DMS53 treated with DMSO at 0.1 percent for 48 hours (cell line): ENCODE measurements around the gene NPAS3.

Source experiments
- DNase-seq: peaks from one replicate; lab custom pipeline; 2025; ENCODE audit not compliant: unreplicated experiment; lab: John Stamatoyannopoulos, UW

Gene NPAS3

DNA sequence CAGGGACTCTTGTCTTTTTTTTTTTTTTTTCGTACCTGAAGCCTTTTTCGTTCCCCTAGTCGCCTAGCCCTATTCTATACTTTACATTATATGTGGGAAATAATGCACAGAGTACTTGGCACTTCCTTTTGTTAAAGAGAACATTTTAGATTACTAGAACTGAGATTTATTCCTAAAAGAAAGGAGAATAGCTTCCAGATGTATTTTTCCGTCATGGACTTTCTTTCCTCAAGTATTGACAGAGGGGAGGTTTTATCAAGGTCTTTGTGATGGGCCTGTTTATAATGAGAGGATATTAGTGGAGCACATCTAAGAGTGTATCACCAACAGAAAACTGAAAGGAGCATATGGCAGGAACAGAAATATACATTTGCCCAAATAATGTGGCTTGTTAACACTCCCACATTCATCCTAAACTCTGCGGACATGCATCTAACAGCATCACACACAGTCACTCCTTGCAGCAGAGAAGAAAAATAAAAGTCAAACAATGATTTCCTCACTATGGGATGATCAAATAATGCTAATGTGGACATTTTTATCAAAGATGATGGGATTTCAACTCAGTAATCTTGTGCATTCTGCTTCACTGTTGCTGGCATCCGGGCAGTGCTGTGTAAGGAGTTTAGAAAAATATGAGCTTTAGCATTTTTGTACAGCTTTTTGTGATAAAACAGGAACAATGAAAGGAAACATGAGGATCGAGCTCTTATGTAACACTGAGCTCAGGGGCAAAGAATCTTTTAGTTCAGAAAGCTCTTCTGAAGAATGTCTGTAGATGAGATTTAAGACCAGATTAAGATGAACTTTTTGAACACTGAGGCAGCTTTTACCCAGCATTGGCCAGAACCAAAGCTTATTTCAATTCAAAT, 829.1 kb downstream of the NPAS3 start:
- no peak for DNase-seq

DNA sequence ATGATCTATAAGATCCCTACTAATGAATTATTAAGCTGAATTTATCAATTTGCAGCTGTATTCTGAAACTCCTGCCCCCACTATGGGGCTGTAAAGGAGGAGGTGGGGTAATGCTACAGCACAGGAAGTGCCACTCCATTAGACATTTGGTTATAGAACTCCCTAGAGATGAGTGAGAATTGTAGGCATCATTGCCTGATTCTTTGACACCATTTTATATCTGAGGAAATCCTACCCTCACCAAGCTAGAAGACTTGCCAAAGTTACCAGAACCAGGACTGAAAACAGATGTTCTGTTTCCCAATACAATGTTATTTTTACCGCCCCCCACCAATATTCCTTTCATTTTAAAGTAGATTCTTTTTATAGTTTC, 829.8 kb downstream of the NPAS3 start:
- no peak for DNase-seq

DNA sequence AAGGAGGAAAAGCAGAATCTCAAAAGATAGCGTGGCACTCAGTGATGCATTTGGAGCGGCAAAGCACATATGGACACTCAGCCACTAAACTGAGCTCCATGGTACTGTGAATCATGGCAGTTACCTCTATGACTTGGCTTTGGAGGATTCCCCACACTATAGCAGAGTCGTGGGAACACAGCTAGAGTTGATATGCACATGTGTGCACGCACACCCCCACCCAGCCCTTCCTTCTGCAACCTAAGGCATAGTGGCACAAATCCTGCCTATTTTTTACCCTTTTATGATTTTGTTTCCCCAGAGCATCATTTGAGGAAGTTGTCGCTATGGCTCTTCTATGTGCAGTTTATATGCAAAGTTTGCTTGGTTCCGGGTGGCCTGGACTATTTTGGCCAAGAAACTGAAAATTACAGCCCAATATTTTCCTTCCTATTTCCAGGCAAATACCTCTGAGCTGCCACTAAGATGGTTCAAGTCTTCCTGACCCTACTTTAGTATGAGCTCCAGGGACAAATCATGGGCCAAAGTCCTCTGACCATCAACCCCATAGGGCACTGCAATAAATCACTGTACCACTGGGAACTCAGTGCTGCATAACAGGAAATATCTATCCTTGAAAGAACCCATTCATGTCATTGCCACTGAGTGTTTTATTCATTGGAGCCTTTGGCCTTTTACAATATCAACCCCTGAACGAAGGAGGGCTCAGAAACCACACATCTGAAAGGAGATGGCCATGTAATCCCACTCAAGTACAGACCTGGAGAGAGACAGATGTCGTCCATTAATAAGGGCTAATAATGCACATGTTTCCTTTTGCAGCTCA, 834.7 kb downstream of the NPAS3 start:
- no peak for DNase-seq

DNA sequence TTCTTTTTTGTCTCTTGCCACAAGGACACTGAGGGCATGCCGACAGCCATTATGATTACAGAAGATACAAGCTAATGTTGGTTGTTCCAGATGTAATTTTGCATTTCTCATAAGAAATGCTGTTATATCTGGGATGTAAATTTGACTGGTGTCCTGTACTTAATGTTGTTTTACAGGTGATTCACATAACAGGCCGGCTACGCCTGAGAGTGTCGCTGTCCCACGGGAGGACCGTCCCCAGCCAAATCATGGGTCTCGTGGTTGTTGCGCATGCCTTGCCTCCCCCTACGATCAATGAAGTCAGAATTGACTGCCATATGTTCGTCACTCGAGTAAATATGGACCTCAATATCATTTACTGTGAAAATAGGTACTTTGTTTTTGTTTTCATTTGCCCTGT, 835.5 kb downstream of the NPAS3 start:
- no peak for DNase-seq

DNA sequence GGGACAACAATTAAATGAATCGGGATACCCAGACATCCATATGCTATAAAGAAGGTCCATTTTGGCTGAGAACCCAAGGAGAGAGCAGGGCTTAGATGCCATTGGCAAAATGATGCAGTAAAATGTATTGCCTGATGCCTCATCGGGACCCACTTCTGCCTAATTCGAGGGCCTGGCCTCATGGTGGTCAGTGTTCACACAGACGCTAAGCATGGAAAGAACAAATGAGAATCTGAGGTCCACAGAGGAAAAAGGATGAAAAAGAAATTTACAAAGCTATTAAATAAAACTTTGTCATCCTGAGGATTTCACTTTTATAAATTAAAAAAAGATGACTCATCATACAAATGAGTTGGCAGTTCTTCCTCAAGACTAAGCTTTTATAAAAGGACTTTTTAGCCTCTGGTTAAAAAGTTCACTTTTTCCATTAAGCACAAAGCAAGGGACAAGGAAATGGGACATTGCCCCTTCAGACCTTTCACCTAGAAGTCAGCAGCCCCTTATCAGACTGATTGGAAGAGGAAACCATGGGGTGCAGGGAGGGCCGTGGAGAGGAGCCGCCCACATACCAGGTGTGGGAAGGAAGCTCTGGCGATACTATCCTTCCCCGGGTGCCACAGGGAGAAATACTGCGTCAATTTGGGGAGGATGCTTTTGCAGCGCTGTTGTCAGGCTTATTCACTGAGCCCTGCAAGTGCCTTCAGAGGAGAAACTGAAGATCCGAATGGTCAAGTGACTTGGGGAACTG, 836.2 kb downstream of the NPAS3 start:
- no peak for DNase-seq

DNA sequence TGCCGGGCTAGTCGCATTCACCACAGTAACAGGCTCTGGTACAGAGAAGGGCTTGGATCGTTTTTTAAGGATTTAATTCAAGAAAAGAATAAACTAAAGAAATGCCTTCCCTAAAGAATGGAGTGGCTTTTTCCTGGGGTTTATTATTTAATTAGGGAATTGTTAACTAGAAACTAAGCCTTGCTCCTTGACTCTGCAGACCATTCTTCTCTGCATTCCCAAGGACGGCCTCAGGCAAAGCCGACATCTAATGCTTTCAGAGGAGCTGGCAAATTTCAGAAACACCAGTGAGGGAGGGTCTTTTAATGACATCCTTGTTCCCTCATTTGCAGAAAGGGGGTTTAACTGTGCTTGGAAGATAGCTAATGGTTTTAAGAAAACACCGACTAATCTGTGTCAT, 838.2 kb downstream of the NPAS3 start:
- DNase-seq, result no peak

DNA sequence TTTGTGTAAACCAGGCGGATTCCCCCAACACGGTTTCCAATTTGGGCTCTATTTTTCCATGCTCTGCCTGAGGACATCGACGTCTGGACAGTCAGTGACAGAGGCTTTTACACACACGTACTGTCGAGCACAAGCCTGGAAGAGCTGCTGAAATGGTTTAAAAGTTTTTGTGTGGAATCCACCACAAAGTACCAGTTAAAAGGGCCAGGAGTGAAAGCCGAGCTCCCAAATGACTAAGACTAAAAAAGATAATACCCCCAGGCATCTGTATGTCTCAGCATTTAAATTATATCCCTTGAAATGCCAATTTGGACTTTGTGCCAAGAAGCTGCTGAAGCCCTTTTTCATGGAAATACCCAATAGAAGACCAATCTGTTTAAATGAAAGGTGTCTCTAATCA, 839.0 kb downstream of the NPAS3 start:
- DNase-seq, result no peak

DNA sequence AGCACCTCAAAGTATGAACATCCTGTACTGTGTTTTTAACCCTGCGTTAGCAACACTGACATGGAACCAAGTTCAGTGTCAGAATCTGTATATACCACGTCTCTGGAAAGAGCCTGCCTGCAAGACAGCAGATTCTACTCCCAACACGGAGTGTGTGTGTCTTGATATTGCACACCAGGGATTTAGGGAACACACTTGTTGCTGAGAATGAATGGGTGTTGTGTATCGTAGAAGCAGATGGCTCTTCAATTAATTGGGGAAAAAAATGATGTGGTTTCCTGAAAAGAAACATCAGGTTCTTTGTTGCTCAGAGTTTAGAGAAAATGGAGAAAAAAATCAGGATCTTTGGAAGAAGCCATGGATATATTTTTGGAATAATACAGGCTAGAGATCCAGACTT, 841.4 kb downstream of the NPAS3 start:
- no peak for DNase-seq

DNA sequence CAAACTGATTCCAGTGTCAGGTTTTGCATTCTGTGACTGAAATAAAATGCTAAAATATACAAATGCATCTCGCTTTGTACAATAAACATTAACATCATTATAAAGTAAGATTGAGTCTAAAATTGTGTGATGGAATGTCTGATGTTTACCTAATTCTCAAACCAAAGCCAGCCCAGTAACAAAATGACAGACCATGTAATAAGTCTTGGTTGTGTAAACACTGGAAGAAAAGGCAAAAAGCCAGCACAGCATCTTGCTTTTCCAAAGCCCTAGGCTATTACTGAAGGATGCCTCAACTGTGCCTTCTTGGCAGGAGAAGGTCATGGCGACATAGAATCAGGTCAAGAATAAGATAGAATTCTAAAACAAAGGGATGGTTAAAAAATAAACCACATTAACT, 842.6 kb downstream of the NPAS3 start:
- DNase-seq, result no peak

DNA sequence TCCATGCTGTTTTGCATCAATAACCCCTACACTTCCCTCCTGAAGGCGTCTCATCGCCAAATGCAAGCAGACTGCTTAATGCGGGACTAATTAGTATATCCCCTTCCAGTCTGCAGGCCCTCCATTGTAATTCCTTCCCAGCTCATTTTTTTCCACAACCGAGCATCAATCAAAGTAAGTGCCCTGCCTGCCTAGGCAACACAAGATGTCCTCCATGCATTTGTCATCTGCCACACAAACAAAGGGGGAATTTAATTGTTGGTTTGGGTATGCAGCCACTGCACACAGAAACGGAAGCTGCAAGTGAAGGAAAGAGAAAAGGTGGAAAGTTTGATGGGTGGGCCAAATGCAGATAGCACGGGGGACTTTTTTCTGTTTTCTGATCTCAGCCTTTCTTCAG, 844.2 kb downstream of the NPAS3 start:
- DNase-seq, result no peak

DNA sequence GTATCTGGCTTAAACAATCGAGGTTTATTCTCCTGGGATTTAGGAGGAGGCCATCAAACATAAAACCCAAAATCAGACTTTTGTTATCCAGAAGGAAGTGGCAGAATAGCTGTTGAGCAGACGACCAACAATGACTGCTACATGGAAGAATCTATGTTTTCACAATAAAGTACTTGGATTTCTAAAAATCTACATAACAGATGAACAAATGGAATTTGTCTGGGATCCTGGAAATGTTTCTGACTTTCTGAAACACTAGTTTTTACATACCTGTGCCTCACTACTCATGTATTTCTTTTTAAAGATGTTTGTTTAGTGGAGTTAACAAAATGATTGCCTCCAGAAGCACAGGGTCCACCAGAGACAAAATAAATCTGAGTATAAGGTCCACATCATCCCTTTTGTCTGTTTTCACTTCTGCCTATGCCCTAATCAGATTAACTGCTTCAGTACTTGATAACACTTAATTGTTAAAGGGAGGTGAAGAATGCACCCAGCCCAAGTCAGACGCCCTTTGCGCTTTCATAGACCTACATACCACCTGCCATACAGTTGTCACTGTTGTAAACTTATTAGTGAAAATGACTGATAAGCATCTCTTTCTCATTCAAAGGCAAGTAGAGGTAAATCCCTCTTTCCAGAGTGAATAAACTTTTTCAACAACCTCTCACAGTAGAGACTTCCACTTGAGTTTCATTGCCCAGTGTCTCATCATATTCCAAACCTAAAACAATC, 847.6 kb downstream of the NPAS3 start:
- no peak for DNase-seq

DNA sequence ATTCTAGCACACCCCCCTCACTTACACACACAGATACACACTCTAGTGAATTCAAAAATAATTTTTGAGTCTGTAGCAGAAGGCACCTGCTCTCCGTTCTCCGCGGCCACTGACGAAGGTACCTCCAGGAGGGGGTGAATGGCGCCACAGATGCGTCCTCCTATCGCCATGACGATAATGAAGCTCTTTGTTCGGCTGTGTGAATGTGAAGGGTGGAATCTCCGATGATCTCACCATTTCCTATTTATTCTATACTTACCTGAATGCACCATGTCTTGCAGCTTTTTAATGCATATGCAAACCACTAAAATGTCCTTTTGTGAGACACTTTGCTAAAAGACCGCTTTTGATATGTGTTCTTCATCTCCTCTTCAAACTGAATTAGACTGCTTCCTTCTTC, 849.5 kb downstream of the NPAS3 start:
- DNase-seq, result no peak

DNA sequence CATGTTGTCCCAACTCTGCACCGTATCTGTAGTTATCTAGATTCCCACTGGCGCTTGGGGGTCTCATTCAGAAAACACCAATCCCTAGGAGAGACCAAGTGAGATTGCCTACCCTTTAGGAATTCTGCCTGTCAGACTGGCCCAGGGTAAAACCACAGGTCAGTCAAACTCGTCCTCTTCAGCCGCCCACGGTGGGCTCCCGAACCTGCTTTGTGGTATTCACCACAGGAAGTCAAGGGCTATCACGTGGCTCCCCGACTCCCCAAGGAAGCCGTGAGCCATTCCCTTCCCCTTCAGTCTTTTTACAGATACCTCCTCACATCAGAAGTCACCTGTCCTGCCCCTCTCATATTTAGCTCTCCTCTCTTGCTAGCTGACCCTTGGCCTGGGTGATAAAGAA, 852.3 kb downstream of the NPAS3 start:
- DNase-seq, result no peak

DNA sequence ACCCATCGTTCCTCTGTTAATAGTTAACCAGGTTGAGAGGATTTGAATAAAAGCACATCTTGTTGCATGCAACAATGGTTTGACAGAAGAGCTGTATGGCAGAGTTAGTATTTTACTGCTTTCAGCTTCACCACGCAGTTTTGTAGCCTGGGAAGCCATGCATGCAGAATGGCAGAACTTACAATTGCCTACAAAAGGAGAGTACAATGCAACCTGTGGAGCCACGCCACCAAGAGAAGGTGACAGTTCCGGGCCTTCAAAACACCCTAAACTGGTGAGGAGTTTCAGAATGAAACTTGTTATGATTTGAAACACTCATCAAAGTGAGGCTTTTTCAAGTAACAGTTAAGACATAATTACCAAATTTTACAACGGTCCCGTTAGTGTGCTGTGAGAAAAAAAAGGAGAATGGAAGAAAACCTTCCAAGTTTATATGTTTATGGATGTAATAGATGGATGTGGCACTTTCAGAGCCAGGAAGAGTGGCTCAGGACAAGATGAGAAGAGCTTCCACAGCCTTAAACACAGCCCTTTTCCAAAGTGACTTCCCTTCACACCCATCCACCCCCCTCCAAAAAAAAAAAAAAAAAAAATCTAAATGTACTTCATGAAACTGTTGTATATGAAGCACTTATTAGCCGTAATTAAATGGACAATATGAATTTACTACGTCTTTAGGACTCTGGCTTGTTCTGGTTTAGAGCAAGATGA, 853.5 kb downstream of the NPAS3 start:
- peak; percentile 3 for DNase-seq

DNA sequence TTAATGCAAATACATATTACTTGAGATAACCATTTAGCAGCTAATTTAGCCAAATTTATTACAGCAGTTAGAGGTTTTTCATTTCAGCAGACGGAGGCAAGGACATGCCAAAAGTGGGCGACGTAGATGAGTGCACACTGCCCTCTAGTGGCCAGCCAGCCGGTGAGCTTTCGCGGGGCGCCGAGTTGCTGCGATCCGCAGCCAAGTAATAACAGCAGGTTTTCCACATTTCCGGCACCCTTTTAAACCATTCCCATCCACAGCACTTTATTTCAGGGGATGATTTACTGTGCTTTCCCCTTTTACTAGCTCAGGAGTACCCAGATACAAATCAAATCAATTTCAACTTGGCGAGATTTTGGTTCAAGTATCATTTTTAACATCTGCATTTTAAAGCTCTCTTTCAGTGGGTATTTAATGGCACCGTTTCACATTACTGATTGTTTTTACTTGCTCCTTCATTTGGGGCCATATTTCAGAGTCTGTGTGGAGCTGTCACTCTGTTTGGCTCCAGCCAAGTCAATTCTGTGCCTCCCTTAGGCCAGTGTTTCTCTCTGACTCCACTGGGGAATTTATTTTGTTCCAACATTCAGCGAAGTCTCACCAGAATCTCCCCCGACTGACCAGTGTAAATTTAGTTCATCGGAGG, 854.2 kb downstream of the NPAS3 start:
- DNase-seq, result peak; percentile 39

DNA sequence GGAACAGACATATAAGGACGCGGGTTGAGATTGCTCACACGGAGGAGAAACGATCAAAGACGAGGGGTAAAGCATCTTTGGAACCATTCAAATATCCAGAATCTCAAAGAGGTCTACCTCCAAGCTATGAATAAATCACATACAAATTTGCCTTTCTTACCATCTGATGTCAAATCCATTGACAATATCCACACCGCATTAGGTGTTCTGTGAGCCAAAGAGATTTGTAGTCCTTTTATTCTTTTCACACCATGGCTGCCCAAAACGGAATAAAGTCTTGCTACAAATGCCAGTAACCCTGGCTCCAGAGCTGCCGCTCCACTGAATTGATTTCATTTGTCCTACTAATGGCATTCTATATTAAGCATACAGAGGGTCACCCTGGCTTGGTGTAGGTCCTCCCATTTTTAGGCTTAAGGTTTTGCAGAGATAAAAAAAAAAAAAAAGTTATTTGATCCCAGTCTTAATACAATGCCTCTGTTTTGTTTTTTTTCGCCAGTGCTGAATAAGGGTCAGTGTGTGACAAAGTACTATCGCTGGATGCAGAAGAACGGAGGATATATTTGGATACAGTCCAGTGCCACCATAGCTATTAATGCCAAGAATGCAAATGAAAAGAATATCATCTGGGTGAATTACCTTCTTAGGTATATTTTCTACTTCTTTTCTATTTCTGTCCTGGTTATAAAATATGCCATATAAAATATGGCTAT, 854.9 kb downstream of the NPAS3 start:
- no peak for DNase-seq

DNA sequence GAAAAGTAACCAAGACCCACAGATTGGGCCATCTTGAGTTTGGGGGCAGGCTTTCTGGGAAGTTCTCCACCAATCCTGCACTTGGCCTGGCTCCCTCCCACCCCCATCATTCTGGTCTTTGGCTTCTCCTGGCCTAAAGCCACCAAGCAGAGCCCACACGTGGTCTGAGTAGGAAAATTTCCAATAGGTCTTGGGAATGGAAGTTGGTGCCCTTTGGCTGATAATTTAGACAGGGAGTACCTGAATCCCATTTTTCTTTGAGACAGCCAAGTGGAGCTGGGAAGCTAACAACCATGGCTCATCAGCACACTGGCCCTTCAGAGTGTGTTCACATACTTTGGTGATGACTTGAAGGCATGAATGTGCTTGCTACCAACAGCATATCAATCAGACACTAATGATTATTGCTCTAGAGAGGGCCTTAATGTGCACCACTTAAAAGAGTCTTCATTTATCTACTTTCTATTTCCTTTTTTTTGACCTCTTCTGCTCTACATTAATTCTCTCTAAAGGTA, 856.2 kb downstream of the NPAS3 start:
- DNase-seq, result no peak

DNA sequence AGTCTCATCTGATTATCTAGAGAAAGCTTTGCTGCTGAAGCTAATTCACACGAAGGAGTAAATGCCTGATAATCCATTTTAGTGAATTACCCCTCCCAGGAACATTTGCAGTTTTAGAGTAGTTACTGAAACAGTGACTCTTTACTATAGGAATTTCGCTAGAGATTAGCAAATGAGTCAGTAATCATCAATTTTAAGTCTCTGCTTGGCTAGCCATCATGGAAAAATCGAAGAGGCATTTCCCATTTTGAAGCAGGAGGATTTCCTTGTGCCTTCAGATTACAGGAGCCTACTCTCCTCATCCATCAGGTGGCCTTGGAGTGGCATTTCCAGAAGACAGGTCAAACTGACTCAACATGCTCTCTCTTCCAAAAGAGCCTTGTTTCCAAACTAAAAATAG, 857.7 kb downstream of the NPAS3 start:
- DNase-seq, result no peak
